Mucosa of stomach (tissue), 1 donor: Measurements from ENCODE around the gene FMNL2.

Source experiments
- H3K27me3 ChIP-seq: one replicate; pipeline ENCODE4 v1.7.0; 2013; ENCODE audit warnings: mild to moderate bottlenecking, low read length; ENCODE audit not compliant: control insufficient read depth, insufficient read depth
- H3K36me3 ChIP-seq: one replicate; pipeline ENCODE4 v1.7.0; 2013; ENCODE audit warnings: low read length; ENCODE audit not compliant: control insufficient read depth, insufficient read depth
- H3K4me1 ChIP-seq: one replicate; pipeline ENCODE4 v1.7.0; 2013; ENCODE audit warnings: mild to moderate bottlenecking, low read length; ENCODE audit not compliant: control insufficient read depth, insufficient read depth
- H3K4me3 ChIP-seq: one replicate; pipeline ENCODE4 v1.7.0; 2013; ENCODE audit warnings: low read length
- H3K9ac ChIP-seq: one replicate; pipeline ENCODE4 v1.7.0; 2013; ENCODE audit warnings: mild to moderate bottlenecking, low read length, moderate library complexity
- H3K9me3 ChIP-seq: one replicate; pipeline ENCODE4 v1.7.0; 2013; ENCODE audit warnings: mild to moderate bottlenecking, low read length, moderate library complexity; ENCODE audit not compliant: control insufficient read depth
- donor health status: Pancreatic carcinoma.

Gene FMNL2

DNA sequence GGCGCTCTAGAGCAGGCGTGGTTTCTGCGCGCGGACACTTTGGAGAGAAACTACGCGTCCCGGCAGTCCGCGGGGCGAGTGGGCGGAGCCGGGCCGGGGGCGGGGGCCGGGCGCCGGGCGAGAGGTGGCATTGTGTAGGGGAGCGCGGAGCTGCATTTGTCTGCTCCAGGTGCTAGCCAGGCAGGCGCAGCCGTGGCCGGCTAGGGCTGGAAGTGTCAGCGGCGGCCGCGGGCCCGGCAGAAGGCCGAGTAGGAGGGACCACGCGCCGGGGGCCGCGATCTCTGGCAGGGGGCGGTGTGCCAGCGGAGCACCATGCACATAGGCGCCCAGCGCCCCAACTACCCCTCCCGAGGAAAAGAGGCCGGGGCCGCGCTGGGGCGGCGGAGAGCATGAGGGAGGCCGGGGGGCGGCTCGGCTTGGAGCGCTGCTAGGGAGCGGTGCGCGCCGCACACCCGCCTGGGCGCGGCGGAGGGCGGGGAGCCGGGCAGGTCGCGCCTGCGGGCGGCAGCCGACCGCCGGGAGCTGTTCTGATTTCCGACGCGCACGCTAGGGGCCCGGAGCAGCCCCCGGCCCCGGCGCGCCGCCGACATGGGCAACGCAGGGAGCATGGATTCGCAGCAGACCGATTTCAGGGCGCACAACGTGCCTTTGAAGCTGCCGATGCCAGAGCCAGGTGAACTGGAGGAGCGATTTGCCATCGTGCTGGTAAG lies at the start of gene FMNL2:
FMNL2 (plus strand) TSS at position 159 of the 710 bp plus-strand sequence.
- H3K27me3 ChIP-seq = no peaks in the 10 kb centered on the region
- H3K36me3 ChIP-seq = no peaks in the 10 kb centered on the region
- peak within 1 kb of the TSS; percentile 50 for H3K4me3 ChIP-seq
- no peaks in the 10 kb centered on the region for H3K9me3 ChIP-seq
- H3K4me1 ChIP-seq = peaks cover 4% of the 10 kb centered on the region
- peak within 1 kb of the TSS; percentile 67 for H3K9ac ChIP-seq

DNA sequence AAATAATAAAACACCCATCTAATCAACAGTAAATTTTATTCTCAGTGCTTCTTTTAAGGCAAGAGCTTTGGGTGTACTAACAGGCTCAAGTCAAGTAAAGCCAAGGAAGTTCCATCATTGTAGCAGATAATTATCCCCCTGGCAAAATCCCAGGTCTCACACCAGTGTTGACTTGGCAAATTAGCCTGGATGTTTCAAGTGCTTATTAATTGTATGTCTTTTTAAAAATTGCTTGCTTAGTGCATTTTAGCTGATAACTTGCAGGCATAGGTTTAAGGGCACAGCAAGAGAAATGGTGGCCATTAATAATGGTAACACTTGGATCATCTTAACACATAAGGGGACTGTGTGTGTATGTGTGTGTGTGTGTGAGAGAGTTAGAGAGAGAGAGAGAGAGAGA lies 42.0 kb upstream of the FMNL2 start:
- Histone ChIP-seq H3K4me3 (no peak overlapping the region), H3K36me3 (no peaks in the 10 kb centered on the region), H3K27me3 (no peaks in the 10 kb centered on the region), H3K4me1 (no peaks in the 10 kb centered on the region), H3K9ac (no peak overlapping the region), H3K9me3 (no peaks in the 10 kb centered on the region)

DNA sequence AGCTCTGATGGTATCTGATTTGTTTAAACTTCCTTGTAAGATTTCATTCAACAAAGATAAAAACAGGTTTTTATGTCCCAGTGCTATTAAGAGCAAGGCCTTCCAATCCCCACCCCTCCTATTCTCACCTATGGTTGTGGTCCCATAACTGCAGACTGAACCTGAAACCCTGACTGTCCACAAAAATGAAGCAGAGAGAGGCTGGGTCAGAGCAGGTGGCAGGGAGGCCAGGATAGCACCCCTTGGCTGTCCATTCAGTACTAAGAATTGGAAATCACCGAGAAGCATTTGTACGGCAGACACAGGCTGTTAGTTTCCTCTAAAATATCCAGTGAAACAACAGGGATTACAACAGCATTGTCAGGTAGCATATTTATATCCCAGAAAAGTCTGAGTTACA lies 37.3 kb upstream of the FMNL2 start:
- H3K4me1 ChIP-seq = no peaks in the 10 kb centered on the region
- H3K4me3 ChIP-seq = no peak overlapping the region
- H3K36me3 ChIP-seq = no peaks in the 10 kb centered on the region
- H3K9ac ChIP-seq = no peak overlapping the region
- H3K27me3 ChIP-seq = no peaks in the 10 kb centered on the region
- H3K9me3 ChIP-seq = no peaks in the 10 kb centered on the region

GRCh38 chr2:152298754-152299153 lies 36.2 kb upstream of the FMNL2 start:
- no peaks in the 10 kb centered on the region for H3K36me3 ChIP-seq
- no peak overlapping the region for H3K9ac ChIP-seq
- no peaks in the 10 kb centered on the region for H3K9me3 ChIP-seq
- H3K4me3 ChIP-seq = no peak overlapping the region
- H3K27me3 ChIP-seq = no peaks in the 10 kb centered on the region
- H3K4me1 ChIP-seq = no peaks in the 10 kb centered on the region

GRCh38 chr2:152301131-152301530 lies 33.8 kb upstream of the FMNL2 start:
- no peak overlapping the region for H3K4me3 ChIP-seq
- H3K9ac ChIP-seq = no peak overlapping the region
- H3K9me3 ChIP-seq = no peaks in the 10 kb centered on the region
- no peaks in the 10 kb centered on the region for H3K4me1 ChIP-seq
- H3K36me3 ChIP-seq = no peaks in the 10 kb centered on the region
- no peaks in the 10 kb centered on the region for H3K27me3 ChIP-seq

GRCh38 chr2:152303951-152304350 lies 31.0 kb upstream of the FMNL2 start:
- no peaks in the 10 kb centered on the region for H3K4me1 ChIP-seq
- no peaks in the 10 kb centered on the region for H3K27me3 ChIP-seq
- no peak overlapping the region for H3K9ac ChIP-seq
- H3K9me3 ChIP-seq = no peaks in the 10 kb centered on the region
- no peak overlapping the region for H3K4me3 ChIP-seq
- H3K36me3 ChIP-seq = no peaks in the 10 kb centered on the region

DNA sequence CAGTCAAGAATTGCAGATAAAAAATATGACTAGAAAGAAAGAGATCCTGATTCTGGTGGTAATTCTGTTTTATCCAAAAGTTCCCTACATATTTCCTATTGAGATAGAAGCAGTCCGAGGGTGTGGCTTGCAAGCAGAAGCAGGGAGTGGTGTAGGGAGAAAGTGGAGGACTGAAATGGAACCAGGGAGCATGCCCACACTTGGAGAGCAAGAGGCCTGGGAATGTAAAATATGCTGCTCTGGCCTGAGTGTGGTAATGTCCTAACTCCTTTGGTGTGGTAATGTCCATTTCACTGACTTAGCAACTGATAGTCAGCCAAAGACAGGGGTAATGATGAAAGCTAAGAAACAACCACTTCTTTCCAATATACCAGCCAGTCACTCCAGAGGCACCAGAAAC lies 30.1 kb upstream of the FMNL2 start:
- no peaks in the 10 kb centered on the region for H3K27me3 ChIP-seq
- no peak overlapping the region for H3K4me3 ChIP-seq
- H3K4me1 ChIP-seq = peaks cover 2% of the 10 kb centered on the region
- H3K9me3 ChIP-seq = no peaks in the 10 kb centered on the region
- no peak overlapping the region for H3K9ac ChIP-seq
- H3K36me3 ChIP-seq = no peaks in the 10 kb centered on the region

GRCh38 chr2:152307863-152308262 lies 27.1 kb upstream of the FMNL2 start:
- peaks cover 5% of the 10 kb centered on the region for H3K4me1 ChIP-seq
- H3K27me3 ChIP-seq = no peaks in the 10 kb centered on the region
- H3K4me3 ChIP-seq = no peak overlapping the region
- no peaks in the 10 kb centered on the region for H3K36me3 ChIP-seq
- no peaks in the 10 kb centered on the region for H3K9me3 ChIP-seq
- no peak overlapping the region for H3K9ac ChIP-seq

GRCh38 chr2:152309352-152310214 lies 25.4 kb upstream of the FMNL2 start:
- H3K36me3 ChIP-seq = no peaks in the 10 kb centered on the region
- no peaks in the 10 kb centered on the region for H3K9me3 ChIP-seq
- H3K4me1 ChIP-seq = peaks cover 5% of the 10 kb centered on the region

DNA sequence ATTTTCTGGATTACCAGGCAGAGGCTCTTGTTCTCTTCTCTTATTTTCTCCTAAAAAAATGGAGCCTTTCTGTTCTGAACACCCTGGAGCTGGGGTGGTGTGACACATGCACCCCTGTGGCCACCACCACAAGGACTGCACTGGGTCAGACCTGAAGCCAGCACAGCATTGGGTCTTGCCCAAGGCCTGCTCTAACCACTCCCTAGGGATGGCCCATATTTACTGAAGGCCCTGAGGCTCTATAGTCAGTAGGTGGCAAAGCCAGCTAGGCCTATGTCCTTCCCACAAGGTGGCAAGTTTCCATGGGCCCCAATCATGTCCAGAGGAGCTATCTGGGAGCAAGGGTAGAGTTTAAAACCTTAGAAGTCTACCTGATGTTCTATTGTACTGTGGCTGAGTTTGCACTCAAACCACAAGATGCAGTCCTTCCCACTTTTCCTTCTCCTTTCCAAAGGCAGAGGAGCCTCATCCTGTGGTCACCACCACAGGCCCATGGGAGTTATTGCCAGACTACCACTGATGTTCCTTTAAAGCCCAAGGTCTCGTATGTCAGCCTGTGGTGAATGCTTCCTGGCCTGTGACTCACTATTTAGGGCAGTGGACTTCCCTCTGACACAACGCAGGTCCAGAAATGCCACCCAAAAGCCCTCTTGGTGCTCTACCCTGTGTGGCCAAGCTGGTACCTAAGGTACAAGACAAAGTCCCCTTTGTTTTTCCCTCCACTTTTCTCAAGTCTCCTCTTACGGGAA lies 15.0 kb upstream of the FMNL2 start:
- Histone ChIP-seq H3K4me3 (no peak overlapping the region), H3K9ac (no peak overlapping the region), H3K27me3 (no peaks in the 10 kb centered on the region), H3K4me1 (no peaks in the 10 kb centered on the region), H3K9me3 (no peaks in the 10 kb centered on the region), H3K36me3 (no peaks in the 10 kb centered on the region)

More at GRCh38 chr2:152309352-152310214, 25.4 kb upstream of the FMNL2 start:
- Histone ChIP-seq H3K4me3 (no peak overlapping the region), H3K27me3 (no peaks in the 10 kb centered on the region), H3K9ac (no peak overlapping the region)

DNA sequence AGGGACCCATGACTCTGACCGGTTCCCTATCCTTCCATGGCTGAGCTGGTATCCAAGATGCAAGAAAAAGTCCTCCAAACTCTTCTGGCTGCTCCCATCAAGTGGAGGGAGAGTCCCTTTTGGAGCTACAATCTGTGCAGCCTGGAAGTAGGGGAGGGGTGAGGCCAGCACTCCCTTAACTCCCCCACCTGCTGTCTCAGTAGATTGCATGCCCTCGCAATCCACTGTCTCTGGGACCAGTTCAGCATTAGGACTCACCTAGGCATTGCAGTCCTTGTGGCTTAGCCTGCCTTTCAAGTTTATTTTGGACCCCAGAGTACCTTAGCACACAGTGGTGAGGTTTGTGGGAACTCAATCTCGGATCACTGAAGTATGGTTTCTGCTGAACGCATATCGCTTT lies 14.2 kb upstream of the FMNL2 start:
- H3K27me3 ChIP-seq = no peaks in the 10 kb centered on the region
- no peak overlapping the region for H3K9ac ChIP-seq
- H3K4me1 ChIP-seq = no peaks in the 10 kb centered on the region
- H3K4me3 ChIP-seq = no peak overlapping the region
- H3K36me3 ChIP-seq = no peaks in the 10 kb centered on the region
- H3K9me3 ChIP-seq = no peaks in the 10 kb centered on the region

- Histone ChIP-seq H3K4me3 (no peak overlapping the region), H3K9me3 (no peaks in the 10 kb centered on the region), H3K27me3 (no peaks in the 10 kb centered on the region), H3K36me3 (no peaks in the 10 kb centered on the region), H3K4me1 (no peaks in the 10 kb centered on the region), H3K9ac (no peak overlapping the region)
These were observed 12.8 kb upstream of the FMNL2 start for GRCh38 chr2:152322222-152322621.
